HuH-7 (cell line): ENCODE measurements around the gene LCP2.

Experiments used
- DNase-seq: peaks from one replicate; pipeline ENCODE4 v3.0.0; 2011; ENCODE audit warnings: low spot score

LCP2 gene

GRCh38 chr5:170315154-170315553 is 17.6 kb upstream of the LCP2 start:
- no peak for DNase-seq

- no peak for DNase-seq
Measured at GRCh38 chr5:170314541-170315095, 17.0 kb upstream of the LCP2 start.

GRCh38 chr5:170313816-170314215 is 16.2 kb upstream of the LCP2 start:
- no peak for DNase-seq

GRCh38 chr5:170313344-170313743 is 15.8 kb upstream of the LCP2 start:
- DNase-seq, result no peak

- no peak for DNase-seq
Measured at GRCh38 chr5:170312666-170313065, 15.1 kb upstream of the LCP2 start.

- DNase-seq, result no peak
Measured at GRCh38 chr5:170312301-170312595, 14.7 kb upstream of the LCP2 start.

- no peak for DNase-seq
Measured at GRCh38 chr5:170311511-170312300, 14.1 kb upstream of the LCP2 start.

- no peak for DNase-seq
Measured at GRCh38 chr5:170310256-170310926, 12.8 kb upstream of the LCP2 start.

GRCh38 chr5:170308686-170309085 is 11.1 kb upstream of the LCP2 start:
- no peak for DNase-seq

GRCh38 chr5:170307575-170308465 is 10.2 kb upstream of the LCP2 start:
- DNase-seq, result no peak

- DNase-seq, result no peak
Measured at GRCh38 chr5:170306381-170306831, 8.8 kb upstream of the LCP2 start.

- DNase-seq, result no peak
Measured at GRCh38 chr5:170305646-170306025, 8.1 kb upstream of the LCP2 start.

GRCh38 chr5:170305016-170305645 is 7.6 kb upstream of the LCP2 start:
- DNase-seq, result no peak

- no peak for DNase-seq
Measured at GRCh38 chr5:170303549-170303948, 6.0 kb upstream of the LCP2 start.

GRCh38 chr5:170302653-170303501 is 5.3 kb upstream of the LCP2 start:
- DNase-seq, result no peak

- DNase-seq, result no peak
Measured at GRCh38 chr5:170301981-170302652, 4.5 kb upstream of the LCP2 start.

GRCh38 chr5:170301149-170301548 is 3.6 kb upstream of the LCP2 start:
- no peak for DNase-seq

GRCh38 chr5:170300361-170301013 is 2.9 kb upstream of the LCP2 start:
- DNase-seq, result no peak

GRCh38 chr5:170296935-170297588 is 515 bp downstream of the LCP2 start:
- DNase-seq, result no peak
